ENCODE data around the gene SPATA4. TPM values are rescaled to one million over a fixed set of nuclear protein-coding genes. Genes with fewer than 3 reads are reported as not detected.

SPATA4 gene
- total RNA-seq, 1 experiment from 2014 or later, result not detected

DNA sequence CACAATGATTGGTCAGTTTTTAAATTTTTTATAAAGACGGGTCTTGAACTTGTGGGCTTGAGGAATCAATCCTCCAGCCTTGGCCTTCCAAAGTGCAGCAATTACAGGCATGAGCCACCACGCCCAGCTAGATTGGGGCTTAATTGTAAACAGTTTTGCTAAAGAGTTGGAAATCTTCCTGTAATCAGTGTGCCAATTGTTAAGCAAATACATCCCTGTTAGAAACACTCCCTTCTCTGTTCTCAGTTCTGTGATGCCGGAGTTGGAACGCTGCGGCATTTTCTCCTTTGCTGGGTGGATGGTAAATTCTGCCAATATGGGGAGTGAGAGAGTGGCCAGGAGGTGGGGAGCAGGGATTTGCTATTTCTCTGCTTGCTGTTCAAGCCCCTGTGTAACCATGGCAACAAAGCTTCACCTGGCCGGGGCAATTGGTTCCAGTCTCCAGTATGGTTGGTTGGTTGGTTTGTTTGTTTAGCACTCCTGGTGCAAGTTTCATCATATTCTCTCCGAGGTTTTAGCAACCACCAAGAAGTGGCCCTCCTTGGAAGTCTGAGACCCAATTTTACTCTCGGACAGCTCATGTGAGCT lies 3.0 kb upstream of the SPATA4 start:
- no peak overlapping the region for H3K23ac ChIP-seq (ENCODE audit: insufficient read length, low read depth, low read length)
- H2BK12ac ChIP-seq (ENCODE audit: insufficient read length, low read depth, low read length), result no peak overlapping the region
- Mint-ChIP-seq H3K27ac (no peak overlapping the region), H3K36me3 (ENCODE audit: insufficient read depth in 1 of 3, low read depth in 3 of 3) (no peaks in the 10 kb centered on the region), H3K4me3 (no peak overlapping the region), H3K9me3 (no peaks in the 10 kb centered on the region), H3K27me3 (ENCODE audit: low read depth) (no peaks in the 10 kb centered on the region), H3K4me1 (peaks cover 11 to 19% of the 10 kb centered on the region in 2 experiments; a peak in 3 of 4 replicates)
- H3K4me2 ChIP-seq (ENCODE audit: insufficient read depth, insufficient read length, low read length), result no peak overlapping the region
- no peak overlapping the region for H4K8ac ChIP-seq (replicated peaks; ENCODE audit: insufficient read length, low read depth, low read length)
- H2BK15ac ChIP-seq (ENCODE audit: low read depth, low read length), result no peak overlapping the region
- H2BK120ac ChIP-seq (ENCODE audit: low read depth, low read length, poor library complexity, severe bottlenecking), result no peak overlapping the region
- H3K56ac ChIP-seq (ENCODE audit: insufficient read length, low read depth, low read length), result no peak overlapping the region
- H2BK5ac ChIP-seq (ENCODE audit: insufficient read length, low read length), result no peak overlapping the region
- H2AFZ ChIP-seq (ENCODE audit: low read length), result no peak overlapping the region
- DNase-seq, result peak; percentile 52
- H4K20me1 ChIP-seq (ENCODE audit: control insufficient read depth, insufficient read depth, insufficient read length), result no peaks in the 10 kb centered on the region
- TF ChIP-seq, protein P1, sequence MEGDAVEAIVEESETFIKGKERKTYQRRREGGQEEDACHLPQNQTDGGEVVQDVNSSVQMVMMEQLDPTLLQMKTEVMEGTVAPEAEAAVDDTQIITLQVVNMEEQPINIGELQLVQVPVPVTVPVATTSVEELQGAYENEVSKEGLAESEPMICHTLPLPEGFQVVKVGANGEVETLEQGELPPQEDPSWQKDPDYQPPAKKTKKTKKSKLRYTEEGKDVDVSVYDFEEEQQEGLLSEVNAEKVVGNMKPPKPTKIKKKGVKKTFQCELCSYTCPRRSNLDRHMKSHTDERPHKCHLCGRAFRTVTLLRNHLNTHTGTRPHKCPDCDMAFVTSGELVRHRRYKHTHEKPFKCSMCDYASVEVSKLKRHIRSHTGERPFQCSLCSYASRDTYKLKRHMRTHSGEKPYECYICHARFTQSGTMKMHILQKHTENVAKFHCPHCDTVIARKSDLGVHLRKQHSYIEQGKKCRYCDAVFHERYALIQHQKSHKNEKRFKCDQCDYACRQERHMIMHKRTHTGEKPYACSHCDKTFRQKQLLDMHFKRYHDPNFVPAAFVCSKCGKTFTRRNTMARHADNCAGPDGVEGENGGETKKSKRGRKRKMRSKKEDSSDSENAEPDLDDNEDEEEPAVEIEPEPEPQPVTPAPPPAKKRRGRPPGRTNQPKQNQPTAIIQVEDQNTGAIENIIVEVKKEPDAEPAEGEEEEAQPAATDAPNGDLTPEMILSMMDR (conservative IDR thresholded peaks at IDR 0.05), result no peak
- H3K14ac ChIP-seq (ENCODE audit: insufficient read depth, low read length), result no peak overlapping the region
- no peak overlapping the region for H3K9ac ChIP-seq (ENCODE audit: extremely low read depth, insufficient read length, low read length)
- H3K27ac ChIP-seq (ENCODE audit: insufficient read length, low read depth, low read length), result no peak overlapping the region
- no peak overlapping the region for H3T11ph ChIP-seq (ENCODE audit: low read length)
- no peak overlapping the region for H3K18ac ChIP-seq (ENCODE audit: insufficient read length, low read depth, low read length)
- H3K27me3 ChIP-seq (ENCODE audit: insufficient read depth, low read length), result no peaks in the 10 kb centered on the region
- no peak overlapping the region for H3K4ac ChIP-seq (ENCODE audit: low read depth, low read length)
- no peak overlapping the region for H4K91ac ChIP-seq (ENCODE audit: insufficient read length, low read depth, low read length)
- no peaks in the 10 kb centered on the region for H3K79me1 ChIP-seq (ENCODE audit: insufficient read depth, low read depth, low read length, poor library complexity, severe bottlenecking)
- no peak overlapping the region for H2AK5ac ChIP-seq (ENCODE audit: insufficient read length, low read length)
- H3K4me1 ChIP-seq (ENCODE audit: insufficient read depth, low read length), result no peaks in the 10 kb centered on the region
- H3K9me3 ChIP-seq (ENCODE audit: control insufficient read depth, low read depth, low read length), result no peaks in the 10 kb centered on the region
- H2BK20ac ChIP-seq (ENCODE audit: low read depth, low read length, poor library complexity, severe bottlenecking), result no peak overlapping the region
- H3K23me2 ChIP-seq (ENCODE audit: insufficient read length, low read depth, low read length, poor library complexity, severe bottlenecking), result peaks cover 3% of the 10 kb centered on the region
- no CpG with 5 or more reads among the region's 8 CpGs for WGBS (ENCODE audit: extremely low coverage, insufficient read length, low lambda C conversion rate)
- H4K5ac ChIP-seq (ENCODE audit: insufficient read length, low read depth, low read length), result no peak overlapping the region
- no peaks in the 10 kb centered on the region for H3K79me2 ChIP-seq (ENCODE audit: insufficient read depth, low read length)

Data from H9 (cell line).